SK-N-MC (cell line): Measurements from ENCODE around the gene ZNF771.

Experiments used
- DNase-seq: peaks from one replicate; pipeline ENCODE4 v3.0.0-alpha.2; 2011; ENCODE audit warnings: low read depth, low spot score
- H3K27ac ChIP-seq: fragments of 200-600 bp; sonication (generic); 2 replicates; pipeline ENCODE4 v1.5.1; 2016; ENCODE audit warnings: mixed run types
- H3K36me3 ChIP-seq: fragments of 200-600 bp; sonication (generic); 2 replicates; pipeline ENCODE4 v1.6.1; 2017; ENCODE audit warnings: antibody characterized with exemption, low read length, mixed read lengths; ENCODE audit not compliant: insufficient read depth
- H3K4me3 ChIP-seq: fragments of 200-600 bp; sonication (generic); 2 replicates; pipeline ENCODE4 v1.5.1; 2016
- H3K9ac ChIP-seq: fragments of 200-600 bp; sonication (generic); 2 replicates; pipeline ENCODE4 v1.8.0; 2017; ENCODE audit warnings: mixed run types, mixed read lengths; ENCODE audit not compliant: insufficient read length
- H3K9me3 ChIP-seq: fragments of 200-600 bp; sonication (generic); 2 replicates; pipeline ENCODE4 v1.6.1; 2017; ENCODE audit warnings: low read depth, mild to moderate bottlenecking, antibody characterized with exemption, low read length, moderate library complexity, mixed read lengths
- EZH2 ChIP-seq: fragments of 200-600 bp; sonication (generic); IDR thresholded peaks from one replicate; pipeline ENCODE4 v1.6.1; 2017; ENCODE audit warnings: antibody characterized with exemption
- FOXP2 ChIP-seq: optimal IDR thresholded peaks from 2 replicates; pipeline ENCODE3; 2011; ENCODE audit warnings: mild to moderate bottlenecking, moderate library complexity; ENCODE audit not compliant: insufficient read depth; ENCODE audit errors: extremely low read length, control extremely low read depth
- POLR2AphosphoS5 ChIP-seq: IDR thresholded peaks from 2 replicates; pipeline ENCODE4 v1.6.1; 2012; ENCODE audit warnings: mild to moderate bottlenecking, low read depth, low read length, borderline replicate concordance

The ZNF771 gene

GRCh38 chr16:30430428-30430970, 23.1 kb downstream of the ZNF771 start:
- DNase-seq: no peak
- Histone ChIP-seq H3K9ac (peak overlapping the region; percentile 6), H3K4me3 (peak overlapping the region; percentile 99), H3K27ac (no peak overlapping the region), H3K36me3 (peaks cover 17% of the 10 kb centered on the region), H3K9me3 (no peaks in the 10 kb centered on the region)
- TF ChIP-seq FOXP2 (peak; percentile 9), POLR2AphosphoS5 (no peak), EZH2 (no peak)

- no peak overlapping the region for H3K27ac ChIP-seq
- no peaks in the 10 kb centered on the region for H3K36me3 ChIP-seq
- TF ChIP-seq POLR2AphosphoS5 (no peak), FOXP2 (no peak), EZH2 (no peak)
- H3K9me3 ChIP-seq: no peaks in the 10 kb centered on the region
- H3K9ac ChIP-seq: no peak overlapping the region
- no peak for DNase-seq
- no peak overlapping the region for H3K4me3 ChIP-seq
Observed at GRCh38 chr16:30434852-30435251, 27.4 kb downstream of the ZNF771 start.

DNA sequence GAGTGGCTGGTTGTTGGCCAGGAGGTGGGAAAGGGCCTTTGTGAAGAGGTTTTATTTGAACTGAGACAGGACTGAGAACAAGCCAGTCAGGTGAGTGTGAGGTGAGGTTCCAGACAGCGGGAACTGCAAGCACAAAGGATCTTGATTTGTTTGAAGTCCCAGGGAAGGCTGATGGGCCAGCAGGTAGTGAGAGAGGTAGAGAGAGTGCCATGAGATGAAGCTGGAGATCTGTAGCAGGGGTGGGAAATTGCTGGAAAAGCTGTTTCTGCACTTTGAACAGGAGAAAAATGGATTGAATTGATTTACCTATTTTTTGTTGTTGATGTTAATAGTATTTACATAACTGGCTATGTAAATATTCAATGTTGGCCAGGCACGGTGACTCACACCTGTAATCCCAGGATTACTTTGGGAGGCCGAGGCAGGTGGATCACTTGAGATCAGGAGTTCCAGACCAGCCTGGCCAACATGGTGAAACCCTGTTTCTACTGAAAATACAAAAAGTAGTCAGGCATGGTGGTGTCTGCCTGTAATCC, 30.2 kb downstream of the ZNF771 start:
- Histone ChIP-seq H3K4me3 (no peak overlapping the region), H3K36me3 (no peaks in the 10 kb centered on the region), H3K9me3 (no peaks in the 10 kb centered on the region), H3K27ac (no peak overlapping the region), H3K9ac (no peak overlapping the region)
- TF ChIP-seq EZH2 (no peak), POLR2AphosphoS5 (no peak), FOXP2 (no peak)
- no peak for DNase-seq

- no peaks in the 10 kb centered on the region for H3K9me3 ChIP-seq
Observed at GRCh38 chr16:30438835-30439234, 31.4 kb downstream of the ZNF771 start.

GRCh38 chr16:30439720-30440348, 32.4 kb downstream of the ZNF771 start:
- H3K4me3 ChIP-seq: no peak overlapping the region
- no peaks in the 10 kb centered on the region for H3K9me3 ChIP-seq
- H3K27ac ChIP-seq: no peak overlapping the region
- peaks cover 18% of the 10 kb centered on the region for H3K36me3 ChIP-seq
- H3K9ac ChIP-seq: no peak overlapping the region
- TF ChIP-seq FOXP2 (no peak), EZH2 (no peak), POLR2AphosphoS5 (no peak)
- DNase-seq: no peak

More at GRCh38 chr16:30438835-30439234, 31.4 kb downstream of the ZNF771 start:
- Histone ChIP-seq H3K4me3 (no peak overlapping the region), H3K36me3 (peaks cover 8% of the 10 kb centered on the region), H3K9ac (no peak overlapping the region), H3K27ac (no peak overlapping the region)
- DNase-seq: no peak
- TF ChIP-seq POLR2AphosphoS5 (no peak), FOXP2 (no peak), EZH2 (no peak)

DNA sequence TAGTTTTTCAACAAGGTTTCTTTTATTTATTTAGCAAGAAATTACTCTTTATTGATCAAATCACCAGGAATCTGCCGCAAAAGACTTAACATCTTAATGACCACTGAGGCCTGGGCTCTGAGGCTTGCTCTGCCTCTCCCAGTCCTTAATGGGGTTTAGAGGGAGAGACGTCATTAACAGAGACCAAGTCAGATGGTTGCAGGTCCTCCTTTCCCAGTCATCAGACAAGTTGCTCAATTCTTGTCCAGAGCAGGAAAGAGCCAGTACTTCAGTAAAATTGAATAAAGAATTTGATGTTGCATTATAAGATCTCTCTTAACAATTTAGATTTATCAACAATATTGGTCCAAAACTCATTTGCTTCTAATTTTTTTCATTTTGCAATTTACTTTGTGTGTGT, 36.2 kb downstream of the ZNF771 start:
- Histone ChIP-seq H3K9ac (no peak overlapping the region), H3K27ac (no peak overlapping the region), H3K4me3 (peak overlapping the region; percentile 98), H3K36me3 (peaks cover 20% of the 10 kb centered on the region), H3K9me3 (no peaks in the 10 kb centered on the region)
- DNase-seq: no peak
- TF ChIP-seq FOXP2 (no peak), POLR2AphosphoS5 (no peak), EZH2 (no peak)

- Histone ChIP-seq H3K9ac (peak overlapping the region; percentile 96), H3K36me3 (peaks cover 20% of the 10 kb centered on the region), H3K4me3 (peak overlapping the region; percentile 98), H3K27ac (peak overlapping the region; percentile 94; the same call in 1 of the 2 replicates), H3K9me3 (no peaks in the 10 kb centered on the region)
- no peak for DNase-seq
- TF ChIP-seq FOXP2 (no peak), POLR2AphosphoS5 (no peak), EZH2 (no peak)
Observed at GRCh38 chr16:30444231-30445148, 37.1 kb downstream of the ZNF771 start.

DNA sequence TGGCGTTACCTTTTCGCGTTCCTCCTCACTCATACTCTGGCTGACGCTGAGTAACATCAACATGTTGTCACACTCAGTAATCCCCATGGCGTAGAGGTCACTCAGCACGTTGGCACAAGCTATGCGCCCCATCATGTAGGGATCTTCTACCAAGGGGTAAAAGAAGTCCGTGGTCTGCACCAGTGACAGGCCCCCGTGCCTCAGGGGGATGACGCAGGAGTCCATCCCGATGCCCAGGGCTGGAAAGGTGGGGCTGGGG, 37.7 kb downstream of the ZNF771 start:
- H3K4me3 ChIP-seq: peak overlapping the region; percentile 98

More for the DNA sequence above, 37.7 kb downstream of the ZNF771 start:
- peak overlapping the region; percentile 96 for H3K9ac ChIP-seq
- peaks cover 20% of the 10 kb centered on the region for H3K36me3 ChIP-seq
- TF ChIP-seq FOXP2 (no peak), POLR2AphosphoS5 (no peak), EZH2 (no peak)
- H3K27ac ChIP-seq: peak overlapping the region; percentile 94
- no peak for DNase-seq
- no peaks in the 10 kb centered on the region for H3K9me3 ChIP-seq
